ENCODE data around the gene UBE2QL1. TPM values are rescaled to one million over a fixed set of nuclear protein-coding genes. Genes with fewer than 3 reads are reported as not detected.

UBE2QL1 gene
- total and polyA plus RNA-seq, 2 of the 8 experiments (the other 6 are each of a cell fraction or from before 2014, with no cell fraction given) = 0.43 to 0.65 TPM

DNA sequence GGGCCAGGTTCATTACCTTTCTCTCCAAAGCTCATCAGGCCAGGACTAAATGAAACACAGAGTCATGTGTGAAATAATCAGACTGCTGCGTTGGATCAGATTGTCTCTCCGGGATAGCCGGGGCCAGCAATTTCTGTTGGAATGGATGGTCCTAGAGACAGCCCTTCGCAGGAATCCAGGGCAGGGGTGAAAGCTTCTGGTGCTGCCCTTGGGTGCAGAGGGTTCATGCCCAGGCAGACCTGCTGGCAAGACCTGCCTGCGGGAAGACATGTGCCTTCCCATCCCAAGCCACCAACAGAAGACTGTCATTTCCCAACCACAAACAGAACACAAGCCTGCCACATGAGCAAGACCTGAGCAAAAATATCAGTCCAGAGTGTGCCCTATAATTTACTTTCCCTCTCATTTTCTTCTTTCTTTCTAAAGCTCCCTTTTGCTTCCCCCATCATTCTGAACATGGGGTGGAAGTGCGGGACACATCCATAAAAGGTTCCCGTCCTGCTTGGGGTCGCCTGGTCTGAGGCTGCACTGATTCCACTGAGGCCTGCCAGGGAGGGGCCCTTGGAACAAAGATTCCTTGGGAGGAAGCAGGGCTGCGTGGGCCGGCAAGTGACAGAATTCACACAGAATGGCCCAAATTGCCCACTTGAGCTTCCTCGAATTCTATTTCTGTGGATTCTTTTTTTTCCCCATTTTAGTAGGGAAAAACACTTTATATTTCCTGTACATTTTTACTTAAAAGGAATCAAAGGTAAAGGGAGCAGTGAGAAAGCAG, 57.3 kb downstream of the UBE2QL1 start:
- Histone ChIP-seq H4K20me1 (replicated peaks in 1 of 2; ENCODE audit: control insufficient read depth in 1 of 2, insufficient read depth in 2 of 2, low read length in 2 of 2) (no peaks in the 10 kb centered on the region), H3K56ac (replicated peaks; ENCODE audit: insufficient read length, low read depth, low read length) (no peak overlapping the region), H3K79me1 (ENCODE audit: low read depth, low read length) (no peaks in the 10 kb centered on the region), H2BK120ac (replicated peaks; ENCODE audit: low read depth, low read length) (no peak overlapping the region), H4K91ac (replicated peaks; ENCODE audit: insufficient read length, low read length) (no peak overlapping the region), H4K5ac (ENCODE audit: insufficient read length, low read depth, low read length) (no peak overlapping the region), H3K14ac (ENCODE audit: insufficient read length) (no peak overlapping the region), H2AK5ac (ENCODE audit: low read depth, low read length) (no peak overlapping the region), H2AFZ (ENCODE audit: low read length) (no peak overlapping the region), H3K27me3 (replicated peaks in 1 of 4; ENCODE audit: control insufficient read depth in 3 of 4, extremely low read depth in 1 of 4, insufficient read depth in 3 of 4, low read length in 3 of 4) (no peaks in the 10 kb centered on the region), H3K9ac (replicated peaks in 1 of 4; ENCODE audit: extremely low read depth in 1 of 4, low read depth in 3 of 4, low read length in 3 of 4) (no peak overlapping the region), H2BK5ac (ENCODE audit: low read depth, low read length) (no peak overlapping the region), H3K18ac (ENCODE audit: extremely low read depth, low read length) (no peak overlapping the region), H2BK20ac (ENCODE audit: low read length) (no peak overlapping the region), H3K4me2 (ENCODE audit: insufficient read depth in 1 of 2, low read depth in 2 of 2, low read length in 2 of 2) (no peak overlapping the region), H4K8ac (ENCODE audit: extremely low read depth, insufficient read depth, low read length) (no peak overlapping the region), H3K23ac (ENCODE audit: insufficient read length) (no peak overlapping the region), H3K4me3 (ENCODE audit: extremely low read depth in 1 of 4, insufficient read depth in 2 of 4, low read depth in 3 of 4, low read length in 4 of 4) (no peak overlapping the region), H3K27ac (ENCODE audit: low read depth, low read length) (no peak overlapping the region), H2BK12ac (ENCODE audit: low read depth, low read length) (no peak overlapping the region), H3K79me2 (ENCODE audit: control insufficient read depth in 1 of 2, insufficient read depth in 2 of 2, low read length in 2 of 2) (no peaks in the 10 kb centered on the region), H3K36me3 (ENCODE audit: control insufficient read depth in 2 of 4, insufficient read depth in 4 of 4, low read length in 3 of 4) (no peaks in the 10 kb centered on the region), H3K23me2 (ENCODE audit: low read depth, low read length) (peaks cover 3% of the 10 kb centered on the region; the same call in 1 of the 2 replicates), H3K4me1 (replicated peaks in 1 of 4; ENCODE audit: control insufficient read depth in 3 of 4, insufficient read depth in 4 of 4, low read length in 3 of 4) (no peaks in the 10 kb centered on the region), H2BK15ac (ENCODE audit: low read length) (no peak overlapping the region), H3K9me3 (ENCODE audit: insufficient read depth in 2 of 2, low read depth in 1 of 2, low read length in 1 of 2) (no peaks in the 10 kb centered on the region), H3K4ac (replicated peaks; ENCODE audit: insufficient read length, low read depth, low read length) (no peak overlapping the region)
- no peak for FAIRE-seq
- DNase-seq (ENCODE audit: low read depth in 1 of 2, low spot score in 2 of 2) = no peak
- POLR2A ChIA-PET (ENCODE audit: partially characterized antibody) = no interaction called here
- TF ChIP-seq CBX5 (IDR thresholded peaks at IDR 0.05; ENCODE audit: low read depth, low read length) (no peak), CEBPB (IDR thresholded peaks at IDR 0.05; ENCODE audit: low read depth, low read length) (no peak), TAF1 (IDR thresholded peaks at IDR 0.05; ENCODE audit: low read depth, low read length) (no peak), SAP30 (IDR thresholded peaks at IDR 0.05; ENCODE audit: insufficient read depth, insufficient replicate concordance, low read length) (no peak), SUZ12 (IDR thresholded peaks at IDR 0.05; ENCODE audit: low read length) (no peak)
- 92% methylated on average over 11 of the region's 11 CpGs; no CpG with 5 or more reads in 1 of the 2 experiments for WGBS, 2 experiments (ENCODE audit: extremely low coverage in 1 of 2, insufficient coverage in 1 of 2, insufficient read length in 1 of 2, insufficient replicate concordance in 2 of 2, low coverage in 1 of 2, low lambda C conversion rate in 2 of 2, missing lambda C conversion rate in 1 of 2)
- CTCF ChIA-PET (ENCODE audit: partially characterized antibody) = interaction anchor here (0.7 kb wide), 2 partner anchors 50 to 504 kb away, joined by 3 read pairs; no protein-coding TSS in a partner anchor

Data from H1 (cell line).